GM12865 (cell line): ENCODE data around the gene DRD3.

Experiments
- DNase-seq: peaks from one replicate; pipeline ENCODE4 v3.0.0; 2010; ENCODE audit warnings: low read depth
- H3K4me3 ChIP-seq: 2 replicates; pipeline ENCODE4 v1.5.1; 2011; ENCODE audit warnings: mild to moderate bottlenecking, low read depth, low read length, control low read depth
- CTCF ChIP-seq: IDR thresholded peaks from 2 replicates; pipeline ENCODE4 v1.5.1; 2011; ENCODE audit warnings: low read length, control low read depth, low read depth, inconsistent platforms; ENCODE audit not compliant: insufficient read depth; ENCODE audit errors: missing control alignments

Gene DRD3

GRCh38 chr3:114192136-114192535, 13.3 kb upstream of the DRD3 start:
- no peak for TF ChIP-seq CTCF
- DNase-seq, result no peak
- no peak overlapping the region for H3K4me3 ChIP-seq

DNA sequence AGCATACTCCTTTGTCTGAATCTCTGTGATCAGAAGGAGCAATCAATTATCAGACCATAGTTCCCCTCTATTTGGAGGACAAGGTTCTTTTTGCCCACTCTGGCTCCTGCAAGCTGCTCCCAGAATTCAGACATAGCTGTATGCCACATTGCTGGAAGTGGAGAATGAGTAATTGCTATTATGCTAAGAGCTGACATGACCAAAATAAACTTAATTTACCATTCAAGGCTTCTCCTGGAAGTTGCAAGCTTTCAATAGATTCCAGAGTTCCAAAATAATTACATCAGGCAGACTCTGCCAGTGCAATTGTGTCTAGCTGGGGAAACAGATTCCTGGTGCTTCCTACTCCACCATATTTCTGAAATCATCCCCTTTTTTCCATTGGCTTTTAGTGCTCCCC, 7.6 kb upstream of the DRD3 start:
- TF ChIP-seq CTCF, result no peak
- no peak overlapping the region for H3K4me3 ChIP-seq
- no peak for DNase-seq

DNA sequence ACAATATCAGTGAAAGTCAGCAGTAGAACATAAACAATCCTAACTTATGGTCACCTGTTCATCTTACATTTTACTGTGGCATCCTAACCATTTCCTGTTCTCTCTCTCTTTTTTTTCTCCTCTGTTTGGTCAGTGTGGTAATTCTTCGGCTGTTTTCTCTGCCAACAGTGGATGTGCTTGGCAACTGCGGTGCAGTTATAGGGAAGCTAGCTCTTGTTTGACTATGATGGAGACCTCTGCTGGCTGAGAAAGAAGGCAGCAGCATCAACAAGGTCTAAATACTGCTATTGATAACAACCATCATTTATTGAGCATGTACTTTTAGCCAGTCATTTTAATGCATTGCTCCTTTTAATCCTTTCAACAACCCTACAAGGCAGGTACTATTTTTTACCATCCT, 723 bp upstream of the DRD3 start:
- peak; percentile 20 for DNase-seq
- peak; percentile 20 for TF ChIP-seq CTCF

GRCh38 chr3:114176890-114177289, 2.0 kb downstream of the DRD3 start:
- DNase-seq, result no peak
- no peak overlapping the region for H3K4me3 ChIP-seq
- no peak for TF ChIP-seq CTCF

More for the DNA sequence above, 723 bp upstream of the DRD3 start:
- no peak overlapping the region for H3K4me3 ChIP-seq

DNA sequence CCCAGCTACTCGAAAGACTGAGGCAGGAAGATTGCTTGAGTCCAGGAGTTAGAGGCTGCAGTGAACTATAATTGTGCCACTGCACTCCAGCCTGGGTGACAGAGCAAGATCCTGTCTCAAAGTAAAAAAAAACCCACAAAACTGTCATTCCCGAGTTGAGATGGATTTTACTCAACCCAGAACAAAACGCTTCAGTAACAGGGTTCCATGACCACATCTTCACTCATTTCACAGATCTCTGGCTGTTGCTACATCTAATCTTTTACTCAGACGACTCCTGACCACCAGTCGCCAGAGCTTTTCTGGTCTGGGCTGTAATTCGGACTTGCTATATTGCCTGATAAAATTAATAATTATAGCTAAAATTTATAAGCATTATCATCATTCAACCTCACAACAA, 2.4 kb downstream of the DRD3 start:
- no peak overlapping the region for H3K4me3 ChIP-seq
- DNase-seq, result no peak
- TF ChIP-seq CTCF, result no peak

- no peak for DNase-seq
- TF ChIP-seq CTCF, result no peak
- no peak overlapping the region for H3K4me3 ChIP-seq
Measured at GRCh38 chr3:114175204-114175987, 3.5 kb downstream of the DRD3 start.

GRCh38 chr3:114171677-114172076, 7.2 kb downstream of the DRD3 start:
- TF ChIP-seq CTCF, result no peak
- DNase-seq, result no peak
- no peak overlapping the region for H3K4me3 ChIP-seq
